ENCODE results near the gene SLC16A3.

GRCh38 chr17:82202981-82203380 is 25.9 kb upstream of the SLC16A3 start:
- TF ChIP-seq POLR2A (IDR thresholded peaks at IDR 0.05): no peak
- TF ChIP-seq, protein P1, sequence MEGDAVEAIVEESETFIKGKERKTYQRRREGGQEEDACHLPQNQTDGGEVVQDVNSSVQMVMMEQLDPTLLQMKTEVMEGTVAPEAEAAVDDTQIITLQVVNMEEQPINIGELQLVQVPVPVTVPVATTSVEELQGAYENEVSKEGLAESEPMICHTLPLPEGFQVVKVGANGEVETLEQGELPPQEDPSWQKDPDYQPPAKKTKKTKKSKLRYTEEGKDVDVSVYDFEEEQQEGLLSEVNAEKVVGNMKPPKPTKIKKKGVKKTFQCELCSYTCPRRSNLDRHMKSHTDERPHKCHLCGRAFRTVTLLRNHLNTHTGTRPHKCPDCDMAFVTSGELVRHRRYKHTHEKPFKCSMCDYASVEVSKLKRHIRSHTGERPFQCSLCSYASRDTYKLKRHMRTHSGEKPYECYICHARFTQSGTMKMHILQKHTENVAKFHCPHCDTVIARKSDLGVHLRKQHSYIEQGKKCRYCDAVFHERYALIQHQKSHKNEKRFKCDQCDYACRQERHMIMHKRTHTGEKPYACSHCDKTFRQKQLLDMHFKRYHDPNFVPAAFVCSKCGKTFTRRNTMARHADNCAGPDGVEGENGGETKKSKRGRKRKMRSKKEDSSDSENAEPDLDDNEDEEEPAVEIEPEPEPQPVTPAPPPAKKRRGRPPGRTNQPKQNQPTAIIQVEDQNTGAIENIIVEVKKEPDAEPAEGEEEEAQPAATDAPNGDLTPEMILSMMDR (IDR thresholded peaks at IDR 0.05): no peak
- no peak for TF ChIP-seq EP300 (IDR thresholded peaks at IDR 0.05)
